ENCODE data around the gene CNGA1. TPM values are rescaled to one million over a fixed set of nuclear protein-coding genes. Genes with fewer than 3 reads are reported as not detected.

CNGA1 gene
- total and polyA plus RNA-seq, 2 donors (not counting 3 experiments of a cell fraction or from before 2014, with no cell fraction given), result not detected

DNA sequence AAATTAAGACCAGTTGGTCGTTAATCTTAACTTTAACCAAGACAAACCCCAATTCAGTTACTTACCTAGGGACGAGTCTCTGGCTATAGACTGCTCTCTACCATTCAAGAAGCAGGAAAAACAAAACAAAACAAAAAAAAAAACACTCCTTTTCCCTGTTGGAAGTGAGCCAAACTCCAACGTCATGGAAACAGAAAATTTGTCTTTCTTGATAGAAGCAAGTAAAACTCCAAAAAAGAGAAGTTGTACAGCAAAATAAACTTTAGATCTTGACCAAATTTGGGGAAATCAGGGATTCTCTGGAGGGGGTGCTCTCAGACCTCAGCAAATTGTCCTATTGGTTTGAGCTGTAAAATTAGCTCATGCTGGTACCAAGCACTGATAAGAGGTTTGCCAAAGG is 3.7 kb downstream of the CNGA1 start:
- dilution Hi-C loops (cut with MboI; ENCODE audit: extremely low pct_ligation_motif_present, low sequenced_read_pairs), result no loop called here
- POLR2A ChIA-PET, result interaction anchor here (0.7 kb wide), 1 partner anchor 75 kb away, joined by 4 read pairs; no protein-coding TSS in a partner anchor

More for the DNA sequence above, 3.7 kb downstream of the CNGA1 start:
- no peaks in the 10 kb centered on the region for H3K9me3 ChIP-seq (replicated peaks; ENCODE audit: control insufficient read depth, insufficient read depth, low read length)
- no peaks in the 10 kb centered on the region for H3K9me1 ChIP-seq (replicated peaks; ENCODE audit: control insufficient read depth, extremely low read depth, insufficient read depth, low read length)
- H3K79me2 ChIP-seq (ENCODE audit: control insufficient read depth, insufficient read depth, low read length), result no peaks in the 10 kb centered on the region
- no peak overlapping the region for H2AFZ ChIP-seq (ENCODE audit: low read depth, low read length)
- no peak overlapping the region for H3K4me3 ChIP-seq (replicated peaks in 1 of 3; ENCODE audit: insufficient read depth in 1 of 3, low read depth in 1 of 3, low read length in 3 of 3)
- H4K20me1 ChIP-seq (replicated peaks; ENCODE audit: control insufficient read depth, extremely low read depth, insufficient read depth, low read length), result no peaks in the 10 kb centered on the region
- no peak for FAIRE-seq
- peak; percentile 64 for DNase-seq (ENCODE audit: low read depth, low spot score)
- H3K27me3 ChIP-seq (ENCODE audit: control insufficient read depth in 2 of 2, insufficient read depth in 2 of 2, low read length in 2 of 2), result peaks cover 0 to 2% of the 10 kb centered on the region in 2 experiments
- TF ChIP-seq POLR2AphosphoS5 (IDR thresholded peaks at IDR 0.05; ENCODE audit: insufficient read depth, low read depth, low read length) (no peak), JUN (IDR thresholded peaks at IDR 0.05; ENCODE audit: borderline replicate concordance, insufficient read depth, insufficient read length, low read depth) (no peak), FOS (IDR thresholded peaks at IDR 0.05; ENCODE audit: borderline replicate concordance, insufficient read depth, low read length) (no peak), POLR2A (IDR thresholded peaks at IDR 0.05; ENCODE audit: low read depth, low read length) (no peak), GATA2 (IDR thresholded peaks at IDR 0.05; ENCODE audit: insufficient read depth, insufficient read length, low read depth, low read length) (no peak), MYC (IDR thresholded peaks at IDR 0.05; ENCODE audit: low read depth, low read length) (no peak), EZH2 (IDR thresholded peaks at IDR 0.05; ENCODE audit: borderline replicate concordance, low read depth, low read length, severe bottlenecking) (no peak)
- TF ChIP-seq, protein P1, sequence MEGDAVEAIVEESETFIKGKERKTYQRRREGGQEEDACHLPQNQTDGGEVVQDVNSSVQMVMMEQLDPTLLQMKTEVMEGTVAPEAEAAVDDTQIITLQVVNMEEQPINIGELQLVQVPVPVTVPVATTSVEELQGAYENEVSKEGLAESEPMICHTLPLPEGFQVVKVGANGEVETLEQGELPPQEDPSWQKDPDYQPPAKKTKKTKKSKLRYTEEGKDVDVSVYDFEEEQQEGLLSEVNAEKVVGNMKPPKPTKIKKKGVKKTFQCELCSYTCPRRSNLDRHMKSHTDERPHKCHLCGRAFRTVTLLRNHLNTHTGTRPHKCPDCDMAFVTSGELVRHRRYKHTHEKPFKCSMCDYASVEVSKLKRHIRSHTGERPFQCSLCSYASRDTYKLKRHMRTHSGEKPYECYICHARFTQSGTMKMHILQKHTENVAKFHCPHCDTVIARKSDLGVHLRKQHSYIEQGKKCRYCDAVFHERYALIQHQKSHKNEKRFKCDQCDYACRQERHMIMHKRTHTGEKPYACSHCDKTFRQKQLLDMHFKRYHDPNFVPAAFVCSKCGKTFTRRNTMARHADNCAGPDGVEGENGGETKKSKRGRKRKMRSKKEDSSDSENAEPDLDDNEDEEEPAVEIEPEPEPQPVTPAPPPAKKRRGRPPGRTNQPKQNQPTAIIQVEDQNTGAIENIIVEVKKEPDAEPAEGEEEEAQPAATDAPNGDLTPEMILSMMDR (IDR thresholded peaks at IDR 0.05; ENCODE audit: extremely low read depth in 1 of 2, insufficient read depth in 1 of 2, low read depth in 1 of 2, low read length in 2 of 2), result no peak
- TF ChIP-seq, protein P2, sequence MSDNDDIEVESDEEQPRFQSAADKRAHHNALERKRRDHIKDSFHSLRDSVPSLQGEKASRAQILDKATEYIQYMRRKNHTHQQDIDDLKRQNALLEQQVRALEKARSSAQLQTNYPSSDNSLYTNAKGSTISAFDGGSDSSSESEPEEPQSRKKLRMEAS (IDR thresholded peaks at IDR 0.05; ENCODE audit: insufficient read depth, insufficient read length), result no peak
- H3K27ac ChIP-seq (ENCODE audit: insufficient read depth, low read depth, low read length), result no peak overlapping the region
- CTCF ChIA-PET, result interaction anchor here (0.9 kb wide), 1 partner anchor 73 kb away, joined by 3 read pairs; no protein-coding TSS in a partner anchor
- peaks cover 10% of the 10 kb centered on the region for H3K4me1 ChIP-seq (ENCODE audit: control insufficient read depth, extremely low read depth, insufficient read depth, low read length)
- BruUV-seq (replicated peaks), result no TSS peak
- no peak overlapping the region for H3K4me2 ChIP-seq (ENCODE audit: insufficient read depth, low read length)
- H3K36me3 ChIP-seq (ENCODE audit: control insufficient read depth in 2 of 2, extremely low read depth in 1 of 2, insufficient read depth in 2 of 2, low read length in 2 of 2), result no peaks in the 10 kb centered on the region
- intact Hi-C loops (cut with micrococcal nuclease), result no loop called here
- no peak overlapping the region for H3K9ac ChIP-seq (replicated peaks; ENCODE audit: extremely low read depth, insufficient read depth, low read length)
